Neural cell (in vitro differentiated cells): ENCODE measurements around the gene OTX2.

ENCODE experiments used
- CTCF ChIP-seq: fragments of 450-650 bp; IDR thresholded peaks from 2 replicates; pipeline ENCODE4 v1.5.1; 2014; ENCODE audit warnings: antibody characterized with exemption, mild to moderate bottlenecking, moderate library complexity; ENCODE audit not compliant: poor library complexity, severe bottlenecking
- EP300 ChIP-seq: fragments of 450-650 bp; conservative IDR thresholded peaks from 2 replicates; pipeline ENCODE4 v1.6.1; 2014; ENCODE audit warnings: antibody characterized with exemption, mild to moderate bottlenecking, moderate library complexity; ENCODE audit not compliant: poor library complexity, severe bottlenecking
- EZH2 ChIP-seq: fragments of 200-600, 300-800 bp; shearing (Covaris generic), sonication (generic); IDR thresholded peaks from 2 replicates; pipeline ENCODE4 v1.6.1; 2014; ENCODE audit warnings: antibody characterized with exemption, low read length, borderline replicate concordance, mild to moderate bottlenecking; ENCODE audit not compliant: insufficient read depth, poor library complexity, severe bottlenecking
- MXI1 ChIP-seq: fragments of 450-650 bp; conservative IDR thresholded peaks from 2 replicates; pipeline ENCODE4 v1.6.1; 2014; ENCODE audit warnings: antibody characterized with exemption, mild to moderate bottlenecking; ENCODE audit not compliant: poor library complexity, severe bottlenecking
- POLR2AphosphoS5 ChIP-seq: IDR thresholded peaks from 2 replicates; pipeline ENCODE4 v1.6.1; 2012
- RAD21 ChIP-seq: fragments of 450-650 bp; conservative IDR thresholded peaks from 2 replicates; pipeline ENCODE4 v1.6.1; 2014; ENCODE audit warnings: antibody characterized with exemption, mild to moderate bottlenecking, moderate library complexity
- SMC3 ChIP-seq: fragments of 450-650 bp; conservative IDR thresholded peaks from 2 replicates; pipeline ENCODE4 v1.6.1; 2014; ENCODE audit warnings: antibody characterized with exemption, mild to moderate bottlenecking, moderate library complexity; ENCODE audit not compliant: poor library complexity
- TAF1 ChIP-seq: IDR thresholded peaks from 2 replicates; pipeline ENCODE4 v1.6.1; 2012; ENCODE audit warnings: low read depth
- TF ChIP-seq, protein P1 (sequence below): IDR thresholded peaks from 2 replicates; pipeline ENCODE4 v1.6.1; 2012; ENCODE audit warnings: borderline replicate concordance

GRCh38 chr14:56807386-56808109 lies 2.7 kb downstream of the OTX2 start:
- no peak for TF ChIP-seq CTCF
- TF ChIP-seq, protein P1, sequence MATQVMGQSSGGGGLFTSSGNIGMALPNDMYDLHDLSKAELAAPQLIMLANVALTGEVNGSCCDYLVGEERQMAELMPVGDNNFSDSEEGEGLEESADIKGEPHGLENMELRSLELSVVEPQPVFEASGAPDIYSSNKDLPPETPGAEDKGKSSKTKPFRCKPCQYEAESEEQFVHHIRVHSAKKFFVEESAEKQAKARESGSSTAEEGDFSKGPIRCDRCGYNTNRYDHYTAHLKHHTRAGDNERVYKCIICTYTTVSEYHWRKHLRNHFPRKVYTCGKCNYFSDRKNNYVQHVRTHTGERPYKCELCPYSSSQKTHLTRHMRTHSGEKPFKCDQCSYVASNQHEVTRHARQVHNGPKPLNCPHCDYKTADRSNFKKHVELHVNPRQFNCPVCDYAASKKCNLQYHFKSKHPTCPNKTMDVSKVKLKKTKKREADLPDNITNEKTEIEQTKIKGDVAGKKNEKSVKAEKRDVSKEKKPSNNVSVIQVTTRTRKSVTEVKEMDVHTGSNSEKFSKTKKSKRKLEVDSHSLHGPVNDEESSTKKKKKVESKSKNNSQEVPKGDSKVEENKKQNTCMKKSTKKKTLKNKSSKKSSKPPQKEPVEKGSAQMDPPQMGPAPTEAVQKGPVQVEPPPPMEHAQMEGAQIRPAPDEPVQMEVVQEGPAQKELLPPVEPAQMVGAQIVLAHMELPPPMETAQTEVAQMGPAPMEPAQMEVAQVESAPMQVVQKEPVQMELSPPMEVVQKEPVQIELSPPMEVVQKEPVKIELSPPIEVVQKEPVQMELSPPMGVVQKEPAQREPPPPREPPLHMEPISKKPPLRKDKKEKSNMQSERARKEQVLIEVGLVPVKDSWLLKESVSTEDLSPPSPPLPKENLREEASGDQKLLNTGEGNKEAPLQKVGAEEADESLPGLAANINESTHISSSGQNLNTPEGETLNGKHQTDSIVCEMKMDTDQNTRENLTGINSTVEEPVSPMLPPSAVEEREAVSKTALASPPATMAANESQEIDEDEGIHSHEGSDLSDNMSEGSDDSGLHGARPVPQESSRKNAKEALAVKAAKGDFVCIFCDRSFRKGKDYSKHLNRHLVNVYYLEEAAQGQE, result no peak
- no peak for TF ChIP-seq EZH2
- no peak for TF ChIP-seq SMC3
- TF ChIP-seq EP300, result no peak
- TF ChIP-seq MXI1, result peak; percentile 5
- no peak for TF ChIP-seq TAF1
- no peak for TF ChIP-seq RAD21
- peak; percentile 8 for TF ChIP-seq POLR2AphosphoS5
